ENCODE results near the gene LRRC51. TPM values are rescaled to one million over a fixed set of nuclear protein-coding genes. Genes with fewer than 3 reads are reported as not detected.

The LRRC51 gene
- total RNA-seq, 1 donor from 2014 or later: 4.4 TPM

DNA sequence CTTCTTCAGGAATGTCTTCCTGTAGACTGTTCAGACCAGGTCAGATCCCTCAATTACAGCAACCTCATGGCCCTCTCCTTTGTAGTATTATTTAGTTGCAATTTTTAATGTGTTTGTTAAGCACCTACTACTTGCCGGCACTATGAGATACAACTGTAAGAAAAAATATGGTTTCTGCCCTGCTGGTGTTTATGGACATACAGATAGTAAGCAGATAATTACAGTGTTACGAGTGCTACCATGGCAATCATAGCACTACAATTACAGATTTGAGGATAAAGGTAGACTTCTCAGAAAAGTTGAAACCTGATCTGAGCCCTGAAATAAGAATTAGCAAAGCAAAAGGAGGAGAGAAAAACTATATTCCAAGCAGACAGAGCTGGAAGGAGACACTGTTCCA is 2.8 kb downstream of the LRRC51 start:
- FAIRE-seq (no peak), DNase-seq (ENCODE audit: low read depth) (no peak)
- peaks cover 7% of the 10 kb centered on the region for H3K36me3 ChIP-seq (ENCODE audit: insufficient read depth, low read length)
- no peak overlapping the region for H3K27ac Mint-ChIP-seq (ENCODE audit: unreplicated experiment)
- peaks cover 18% of the 10 kb centered on the region for H3K79me2 ChIP-seq (ENCODE audit: insufficient read depth, low read length)
- no peaks in the 10 kb centered on the region for H4K20me1 ChIP-seq (ENCODE audit: insufficient read depth, low read length)
- no peak overlapping the region for H3K9ac ChIP-seq (ENCODE audit: low read length)
- no peaks in the 10 kb centered on the region for H3K36me3 Mint-ChIP-seq (ENCODE audit: low read depth, unreplicated experiment)
- peaks cover 16% of the 10 kb centered on the region for H3K4me1 ChIP-seq (ENCODE audit: insufficient read depth, low read length)
- H3K27me3 Mint-ChIP-seq (ENCODE audit: low read depth, unreplicated experiment): no peaks in the 10 kb centered on the region
- TF ChIP-seq, protein P1, sequence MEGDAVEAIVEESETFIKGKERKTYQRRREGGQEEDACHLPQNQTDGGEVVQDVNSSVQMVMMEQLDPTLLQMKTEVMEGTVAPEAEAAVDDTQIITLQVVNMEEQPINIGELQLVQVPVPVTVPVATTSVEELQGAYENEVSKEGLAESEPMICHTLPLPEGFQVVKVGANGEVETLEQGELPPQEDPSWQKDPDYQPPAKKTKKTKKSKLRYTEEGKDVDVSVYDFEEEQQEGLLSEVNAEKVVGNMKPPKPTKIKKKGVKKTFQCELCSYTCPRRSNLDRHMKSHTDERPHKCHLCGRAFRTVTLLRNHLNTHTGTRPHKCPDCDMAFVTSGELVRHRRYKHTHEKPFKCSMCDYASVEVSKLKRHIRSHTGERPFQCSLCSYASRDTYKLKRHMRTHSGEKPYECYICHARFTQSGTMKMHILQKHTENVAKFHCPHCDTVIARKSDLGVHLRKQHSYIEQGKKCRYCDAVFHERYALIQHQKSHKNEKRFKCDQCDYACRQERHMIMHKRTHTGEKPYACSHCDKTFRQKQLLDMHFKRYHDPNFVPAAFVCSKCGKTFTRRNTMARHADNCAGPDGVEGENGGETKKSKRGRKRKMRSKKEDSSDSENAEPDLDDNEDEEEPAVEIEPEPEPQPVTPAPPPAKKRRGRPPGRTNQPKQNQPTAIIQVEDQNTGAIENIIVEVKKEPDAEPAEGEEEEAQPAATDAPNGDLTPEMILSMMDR (IDR thresholded peaks at IDR 0.05; ENCODE audit: insufficient read depth, low read depth, low read length): no peak
- TF ChIP-seq EZH2 (IDR thresholded peaks at IDR 0.05; ENCODE audit: insufficient read depth, low read length): no peak
- no peaks in the 10 kb centered on the region for H3K27me3 ChIP-seq (ENCODE audit: insufficient read depth, low read length)
- no peaks in the 10 kb centered on the region for H3K9me3 Mint-ChIP-seq (ENCODE audit: unreplicated experiment)
- no peaks in the 10 kb centered on the region for H3K9me3 ChIP-seq (ENCODE audit: insufficient read depth, low read depth, low read length)
- no peak overlapping the region for H3K4me3 Mint-ChIP-seq (ENCODE audit: unreplicated experiment)
- H2AFZ ChIP-seq (ENCODE audit: low read depth, low read length): no peak overlapping the region
- H3K4me3 ChIP-seq (ENCODE audit: insufficient read depth, low read depth, low read length): no peak overlapping the region
- no peak overlapping the region for H3K27ac ChIP-seq (ENCODE audit: low read depth, low read length)
- H3K4me1 Mint-ChIP-seq (ENCODE audit: low read depth, unreplicated experiment): peaks cover 10% of the 10 kb centered on the region
- no peak overlapping the region for H3K4me2 ChIP-seq (ENCODE audit: low read length)

DNA sequence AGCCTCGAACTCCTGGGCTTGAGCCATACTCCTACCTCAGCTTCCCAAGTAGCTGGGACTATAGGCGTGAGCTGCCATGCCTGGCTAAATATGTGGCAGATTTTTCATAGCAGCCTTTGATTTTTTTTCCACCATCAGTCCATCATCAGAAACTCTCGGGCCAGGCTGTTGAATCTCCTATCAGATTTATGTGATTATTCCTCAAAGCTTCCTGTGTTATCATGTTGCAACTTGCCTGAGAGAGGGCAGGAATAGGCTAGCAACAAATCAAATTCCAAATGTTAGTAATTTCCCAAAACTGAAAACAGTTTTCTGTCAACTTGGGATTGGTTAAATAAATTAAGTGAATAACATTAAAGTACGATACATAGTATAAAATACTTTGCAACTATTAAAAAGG is 3.4 kb downstream of the LRRC51 start:
- TF ChIP-seq, protein P1 (IDR thresholded peaks at IDR 0.05; ENCODE audit: insufficient read depth, low read depth, low read length): no peak
- TF ChIP-seq EZH2 (IDR thresholded peaks at IDR 0.05; ENCODE audit: insufficient read depth, low read length): no peak
- Mint-ChIP-seq H3K9me3 (ENCODE audit: unreplicated experiment) (no peaks in the 10 kb centered on the region), H3K36me3 (ENCODE audit: low read depth, unreplicated experiment) (peaks cover under 1% of the 10 kb centered on the region), H3K4me3 (ENCODE audit: unreplicated experiment) (no peak overlapping the region), H3K27ac (ENCODE audit: unreplicated experiment) (no peak overlapping the region), H3K4me1 (ENCODE audit: low read depth, unreplicated experiment) (peaks cover 4% of the 10 kb centered on the region), H3K27me3 (ENCODE audit: low read depth, unreplicated experiment) (no peaks in the 10 kb centered on the region)
- Histone ChIP-seq H2AFZ (ENCODE audit: low read depth, low read length) (no peak overlapping the region), H3K36me3 (ENCODE audit: insufficient read depth, low read length) (peaks cover 10% of the 10 kb centered on the region), H3K27me3 (ENCODE audit: insufficient read depth, low read length) (no peaks in the 10 kb centered on the region), H3K9ac (ENCODE audit: low read length) (no peak overlapping the region), H4K20me1 (ENCODE audit: insufficient read depth, low read length) (no peaks in the 10 kb centered on the region), H3K9me3 (ENCODE audit: insufficient read depth, low read depth, low read length) (no peaks in the 10 kb centered on the region), H3K4me2 (ENCODE audit: low read length) (no peak overlapping the region), H3K79me2 (ENCODE audit: insufficient read depth, low read length) (peaks cover 11% of the 10 kb centered on the region), H3K27ac (ENCODE audit: low read depth, low read length) (no peak overlapping the region), H3K4me3 (ENCODE audit: insufficient read depth, low read depth, low read length) (no peak overlapping the region), H3K4me1 (ENCODE audit: insufficient read depth, low read length) (peaks cover 10% of the 10 kb centered on the region)
- DNase-seq (ENCODE audit: low read depth) (no peak), FAIRE-seq (no peak)

DNA sequence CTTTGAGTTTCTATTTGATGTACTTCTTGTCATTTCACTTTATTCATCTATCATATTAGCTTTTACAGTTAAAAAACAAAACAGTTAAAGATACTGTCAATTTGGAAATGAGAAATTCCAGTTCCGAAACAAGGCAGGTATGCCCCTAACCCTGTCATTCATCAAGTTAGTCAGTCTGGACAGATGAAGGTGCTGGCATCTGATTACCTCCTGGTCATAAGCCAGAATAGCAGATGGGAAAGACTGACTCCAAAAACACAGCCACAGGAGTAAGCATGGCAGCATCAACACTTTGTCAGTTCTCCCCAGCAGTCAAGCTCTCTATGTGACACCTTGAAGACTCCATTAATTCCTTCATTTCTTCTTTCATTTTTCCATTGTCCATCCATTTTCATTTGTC is 4.3 kb downstream of the LRRC51 start:
- DNase-seq (ENCODE audit: low read depth): no peak
- no peak for FAIRE-seq
- no peaks in the 10 kb centered on the region for H3K27me3 Mint-ChIP-seq (ENCODE audit: low read depth, unreplicated experiment)

More for the DNA sequence above, 4.3 kb downstream of the LRRC51 start:
- Mint-ChIP-seq H3K36me3 (ENCODE audit: low read depth, unreplicated experiment) (peaks cover 7% of the 10 kb centered on the region), H3K27ac (ENCODE audit: unreplicated experiment) (no peak overlapping the region), H3K4me1 (ENCODE audit: low read depth, unreplicated experiment) (no peaks in the 10 kb centered on the region), H3K4me3 (ENCODE audit: unreplicated experiment) (no peak overlapping the region), H3K9me3 (ENCODE audit: unreplicated experiment) (no peaks in the 10 kb centered on the region)
- Histone ChIP-seq H4K20me1 (ENCODE audit: insufficient read depth, low read length) (no peaks in the 10 kb centered on the region), H3K4me3 (ENCODE audit: insufficient read depth, low read depth, low read length) (no peak overlapping the region), H3K27ac (ENCODE audit: low read depth, low read length) (no peak overlapping the region), H3K9me3 (ENCODE audit: insufficient read depth, low read depth, low read length) (no peaks in the 10 kb centered on the region), H3K36me3 (ENCODE audit: insufficient read depth, low read length) (peaks cover 11% of the 10 kb centered on the region), H2AFZ (ENCODE audit: low read depth, low read length) (no peak overlapping the region), H3K4me2 (ENCODE audit: low read length) (no peak overlapping the region), H3K4me1 (ENCODE audit: insufficient read depth, low read length) (peaks cover 7% of the 10 kb centered on the region), H3K79me2 (ENCODE audit: insufficient read depth, low read length) (peaks cover 2% of the 10 kb centered on the region), H3K9ac (ENCODE audit: low read length) (no peak overlapping the region), H3K27me3 (ENCODE audit: insufficient read depth, low read length) (no peaks in the 10 kb centered on the region)
- TF ChIP-seq, protein P1 (IDR thresholded peaks at IDR 0.05; ENCODE audit: insufficient read depth, low read depth, low read length): no peak
- TF ChIP-seq EZH2 (IDR thresholded peaks at IDR 0.05; ENCODE audit: insufficient read depth, low read length): no peak
